CD4-positive, alpha-beta T cell treated with Interleukin-4 for 1 hour (primary cell): ENCODE measurements around the gene SLC66A2.

Experiments
- DNase-seq, 2 donors: peaks; one replicate each; pipeline ENCODE4 v3.0.0-alpha.2; 2020 to 2022

Gene SLC66A2

DNA sequence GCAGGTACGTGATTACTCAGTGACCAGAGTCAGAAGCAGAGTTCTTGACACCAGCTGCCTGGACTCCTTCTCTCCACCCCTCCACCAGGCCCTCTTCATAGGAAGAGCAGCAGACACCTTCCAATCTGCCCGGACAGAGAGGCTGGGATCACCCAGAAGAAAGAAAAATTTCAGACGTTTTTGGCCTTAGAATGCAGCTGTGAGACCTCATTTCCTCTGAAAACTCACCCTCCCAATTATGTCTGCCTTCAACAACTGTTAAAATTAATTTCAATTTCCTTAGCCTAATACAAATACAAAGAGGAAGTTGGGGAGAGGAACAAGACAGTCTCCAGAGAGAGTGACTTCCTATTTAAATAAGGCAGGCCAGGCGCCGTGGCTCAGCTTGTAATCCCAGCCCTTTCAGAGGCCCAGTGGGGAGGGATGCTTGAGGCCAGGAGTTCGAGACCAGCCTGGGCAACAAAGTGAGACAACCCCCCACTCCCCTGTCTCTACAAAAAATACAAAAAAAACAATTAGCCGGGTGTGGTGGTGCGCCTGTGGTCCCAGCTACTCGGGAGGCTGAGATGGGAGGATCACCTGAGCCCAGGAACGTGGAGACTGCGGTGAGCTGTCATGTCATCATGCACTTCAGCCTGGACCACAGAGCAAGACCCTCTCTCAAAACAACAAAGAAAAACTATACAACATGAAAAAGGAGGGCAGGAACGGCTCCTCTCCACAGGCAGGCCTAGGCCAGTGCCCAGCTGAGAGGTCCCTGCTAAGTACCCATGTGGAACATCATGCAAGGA is 1.6 kb downstream of the SLC66A2 start:
- peak in 1 of 2 donors; percentile 68 for DNase-seq

- DNase-seq = no peak
These were observed 2.6 kb downstream of the SLC66A2 start for GRCh38 chr18:79948719-79949411.

- DNase-seq = no peak
These were observed 3.4 kb downstream of the SLC66A2 start for GRCh38 chr18:79947881-79948610.

DNA sequence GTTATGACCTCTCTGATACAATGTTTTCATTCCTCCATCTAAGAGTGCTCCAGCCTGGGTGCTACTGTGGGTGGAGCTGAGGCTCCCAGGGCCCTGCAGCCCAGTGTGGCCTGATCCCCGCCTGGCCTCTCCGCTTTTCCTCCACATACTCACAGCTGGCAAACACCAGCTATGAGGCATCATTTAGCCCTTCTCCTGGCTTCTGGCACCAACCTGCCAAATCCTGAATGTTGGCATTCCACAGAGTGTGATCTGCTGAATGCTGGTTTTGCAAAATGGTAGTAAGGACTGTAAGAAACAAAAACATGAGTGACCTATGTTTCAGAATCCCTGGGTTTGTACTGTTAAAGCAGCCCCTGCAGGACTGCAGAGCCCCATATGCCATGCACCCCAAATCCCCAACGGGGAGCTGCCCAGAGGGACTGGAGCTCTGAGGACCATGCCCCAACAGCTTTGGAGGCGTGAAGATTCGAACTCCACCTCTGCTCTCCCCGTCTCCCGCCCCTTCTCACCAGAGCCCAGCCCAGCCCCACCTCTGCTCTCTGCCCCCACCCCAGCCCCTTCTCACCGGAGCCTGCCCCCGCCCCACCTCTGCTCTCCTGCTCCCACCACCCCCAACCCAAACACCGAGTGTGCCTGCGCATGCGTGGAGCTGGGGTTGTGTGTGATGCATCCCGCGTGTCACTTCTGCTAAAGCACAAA is 4.2 kb downstream of the SLC66A2 start:
- no peak for DNase-seq

- no peak for DNase-seq
These were observed 6.1 kb downstream of the SLC66A2 start for GRCh38 chr18:79945118-79946042.

DNA sequence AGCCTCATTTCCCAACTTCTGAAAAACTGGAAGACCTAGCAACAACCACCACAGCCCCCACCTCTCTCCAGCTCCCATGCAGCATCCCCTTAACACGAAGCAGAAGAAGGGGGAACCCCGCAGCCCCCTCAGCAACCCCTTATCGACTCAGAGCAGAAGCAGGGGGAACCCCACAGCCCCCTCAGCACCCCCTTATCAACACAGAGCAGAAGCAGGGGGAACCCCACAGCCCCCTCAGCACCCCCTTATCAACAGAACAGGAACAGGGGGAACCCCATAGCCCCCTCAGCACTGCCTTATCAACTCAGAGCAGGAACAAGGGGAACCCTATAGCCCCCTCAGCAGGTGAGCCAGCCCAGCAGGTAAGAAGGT is 6.7 kb downstream of the SLC66A2 start:
- DNase-seq = no peak

- no peak for DNase-seq
These were observed 7.2 kb downstream of the SLC66A2 start for GRCh38 chr18:79944126-79944731.

DNA sequence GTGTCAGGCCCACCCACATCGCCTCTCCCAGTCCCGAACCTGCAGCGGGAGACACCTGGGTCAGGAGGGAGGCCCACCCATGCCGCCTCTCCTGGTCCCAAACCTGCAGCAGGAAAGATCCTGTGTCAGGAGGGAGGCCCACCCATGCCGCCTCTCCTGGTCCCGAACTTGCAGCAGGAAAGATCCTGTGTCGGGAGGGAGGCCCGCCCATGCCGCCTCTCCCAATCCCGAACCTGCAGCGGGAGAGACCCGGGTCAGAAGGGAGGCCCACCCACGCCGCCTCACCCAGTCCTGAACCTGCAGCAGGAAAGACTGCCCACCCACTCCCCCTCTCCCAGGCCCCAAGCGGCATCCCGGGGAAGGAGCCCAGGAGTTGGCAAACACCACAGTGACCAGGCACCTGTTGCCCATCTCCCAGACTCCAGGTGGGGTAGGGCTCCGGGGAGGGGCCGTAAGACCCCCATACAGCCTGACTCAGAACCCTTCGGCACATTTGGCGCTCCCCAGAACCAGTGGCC is 7.8 kb downstream of the SLC66A2 start:
- no peak for DNase-seq

GRCh38 chr18:79942786-79943607 is 8.5 kb downstream of the SLC66A2 start:
- no peak for DNase-seq

GRCh38 chr18:79942211-79942610 is 9.2 kb downstream of the SLC66A2 start:
- DNase-seq = no peak

GRCh38 chr18:79941473-79942119 is 9.9 kb downstream of the SLC66A2 start:
- no peak for DNase-seq

DNA sequence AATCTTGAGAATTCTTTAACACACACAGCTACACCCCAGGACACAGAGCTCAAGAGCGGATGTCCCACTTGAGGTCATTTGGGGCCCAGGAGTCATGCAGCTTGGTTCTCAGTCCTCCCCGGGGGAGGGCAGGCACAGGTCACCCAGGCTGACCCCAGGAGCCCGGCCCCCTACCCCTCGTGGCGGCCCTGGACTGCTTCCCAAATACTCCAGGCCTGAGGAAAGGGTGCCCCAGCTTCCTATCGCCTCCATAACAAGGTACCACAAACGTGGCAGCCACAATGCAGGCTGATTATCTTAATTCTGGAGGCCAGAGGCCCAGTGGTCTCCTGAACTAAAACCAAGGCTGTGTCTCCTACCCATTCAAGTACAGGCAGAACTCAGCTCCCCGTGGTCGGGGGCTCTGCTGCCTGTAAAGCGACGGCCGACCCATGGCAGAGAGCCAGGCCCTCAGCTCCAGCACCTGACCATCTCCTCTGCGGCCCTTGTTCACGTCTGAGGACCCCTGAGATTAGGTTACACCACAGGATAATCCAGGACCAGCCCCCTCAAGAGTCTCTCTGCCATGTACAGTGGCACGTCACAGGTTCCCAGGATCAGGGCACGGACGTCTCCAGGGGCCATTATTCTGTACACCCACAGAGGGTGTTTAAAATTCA is 10.5 kb downstream of the SLC66A2 start:
- DNase-seq = peak in 1 of 2 donors; percentile 5

GRCh38 chr18:79940126-79940813 is 11.2 kb downstream of the SLC66A2 start:
- DNase-seq = peak in 1 of 2 donors; percentile 9

DNA sequence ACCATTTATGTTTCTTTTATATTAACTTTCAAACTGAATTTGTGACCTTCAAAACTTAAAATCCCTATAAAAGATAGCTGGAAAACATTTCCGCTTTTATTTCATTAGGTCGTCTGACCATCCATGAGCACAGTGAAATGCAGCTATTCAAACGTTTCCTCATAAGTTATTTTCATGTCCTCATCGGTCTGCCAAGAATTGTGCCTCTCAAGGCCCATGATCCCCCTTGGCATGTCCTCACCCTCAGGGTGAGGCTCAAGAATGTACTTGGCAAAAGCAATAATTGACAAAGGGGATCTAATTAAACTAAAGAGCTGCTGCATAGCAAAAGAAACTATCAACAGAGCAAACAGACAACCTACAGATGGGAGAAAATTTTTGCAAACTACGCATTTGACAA is 12.4 kb downstream of the SLC66A2 start:
- no peak for DNase-seq

- peak in 1 of 2 donors; percentile 2 for DNase-seq
These were observed 13.3 kb downstream of the SLC66A2 start for GRCh38 chr18:79938196-79938595.

GRCh38 chr18:79937103-79937860 is 14.2 kb downstream of the SLC66A2 start:
- peak in 1 of 2 donors; percentile 10 for DNase-seq

GRCh38 chr18:79936641-79937040 is 14.8 kb downstream of the SLC66A2 start:
- peak in 1 of 2 donors; percentile 5 for DNase-seq

DNA sequence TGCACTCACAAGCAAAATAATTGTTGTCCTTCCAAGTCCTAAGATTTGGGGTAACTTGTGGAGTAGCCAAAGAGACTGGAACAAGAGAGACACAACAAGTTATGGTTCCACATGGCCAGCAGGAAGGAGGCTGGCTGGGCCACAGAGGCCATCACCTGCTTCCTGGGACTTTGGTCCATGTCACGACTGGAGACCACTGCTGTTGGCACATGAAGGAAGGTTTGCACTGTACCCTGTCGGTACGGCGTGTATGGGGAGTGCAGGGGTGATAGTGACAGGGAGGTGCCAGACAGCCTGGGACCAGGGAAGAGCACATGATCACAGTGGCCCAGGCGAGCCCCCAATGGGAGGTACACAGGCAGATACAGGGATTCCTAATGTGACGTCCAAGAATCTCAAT is 15.5 kb downstream of the SLC66A2 start:
- peak in 1 of 2 donors; percentile 5 for DNase-seq
